ENCODE measurements around the gene SLC25A21.

Gene SLC25A21

DNA sequence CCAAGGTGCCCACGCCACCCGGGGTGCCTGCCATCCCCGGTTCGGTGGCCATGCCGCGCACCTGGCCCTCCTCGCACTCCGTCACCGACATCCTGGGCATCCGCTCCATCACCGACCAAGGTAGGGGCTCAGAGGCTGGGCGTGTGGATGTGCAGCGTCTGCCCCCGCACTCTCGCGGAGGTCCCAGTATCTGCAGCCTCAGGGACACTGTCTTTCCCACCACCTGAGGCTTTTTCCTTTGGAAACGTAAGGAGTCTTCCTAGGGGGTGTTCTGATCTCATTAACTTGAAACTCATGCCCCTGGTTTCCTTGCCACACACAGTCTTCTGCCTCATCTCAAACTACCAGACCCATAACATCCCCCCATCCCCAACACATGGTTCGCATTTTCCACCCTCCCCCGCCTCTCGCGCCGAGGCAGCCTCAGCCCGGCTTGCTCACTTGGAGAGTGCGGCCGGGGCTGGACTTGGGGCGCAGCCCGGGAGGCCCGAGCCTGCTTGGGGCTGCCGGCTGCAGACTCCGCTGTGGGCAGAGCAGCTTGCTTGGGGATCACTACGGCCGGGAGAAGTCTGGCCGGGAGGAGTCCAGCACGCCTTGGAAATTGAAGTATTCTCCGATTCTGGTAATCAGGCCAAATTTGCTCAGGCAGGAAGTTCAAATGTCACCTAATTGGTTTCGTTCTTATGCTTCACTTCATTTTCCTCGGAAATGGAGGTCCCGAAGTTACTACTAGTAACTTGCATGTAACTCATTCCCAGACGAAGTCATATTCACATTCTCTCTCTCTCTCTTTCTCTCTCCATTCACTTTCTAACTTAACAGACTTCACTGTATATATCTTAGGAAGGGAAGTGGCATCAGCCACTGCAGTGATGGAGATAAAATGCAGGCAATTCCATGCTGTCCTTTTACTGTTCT, 508.7 kb downstream of the SLC25A21 start:
- WGBS (ENCODE audit: extremely low coverage, insufficient coverage, low lambda C conversion rate) = no CpG with 5 or more reads among the region's 39 CpGs
- Histone ChIP-seq H2BK5ac (ENCODE audit: low read length) (no peak overlapping the region), H4K5ac (ENCODE audit: low read length) (no peak overlapping the region), H3K9ac (ENCODE audit: low read length) (no peak overlapping the region), H3K4me2 (ENCODE audit: low read length) (peak overlapping the region; percentile 89), H3K79me1 (ENCODE audit: low read length) (no peaks in the 10 kb centered on the region), H3K4me3 (ENCODE audit: low read length) (no peak overlapping the region), H3K23ac (ENCODE audit: low read length) (peak overlapping the region; percentile 3), H3K36me3 (ENCODE audit: control insufficient read depth, insufficient read depth, low read length) (no peaks in the 10 kb centered on the region), H2BK120ac (ENCODE audit: low read depth, low read length) (no peak overlapping the region), H3K18ac (ENCODE audit: low read length) (no peak overlapping the region), H3K4ac (ENCODE audit: low read depth, low read length) (no peak overlapping the region), H3K4me1 (ENCODE audit: control insufficient read depth, low read depth, low read length) (peaks cover 2% of the 10 kb centered on the region), H3K79me2 (ENCODE audit: control insufficient read depth, insufficient read depth, low read length) (no peaks in the 10 kb centered on the region), H3K27ac (ENCODE audit: low read depth, low read length) (no peak overlapping the region), H4K8ac (ENCODE audit: low read depth, low read length) (no peak overlapping the region), H3K27me3 (ENCODE audit: insufficient read depth, low read length, poor library complexity) (peaks cover 58% of the 10 kb centered on the region), H2AK5ac (ENCODE audit: low read length) (no peak overlapping the region), H3K56ac (ENCODE audit: low read length) (peak overlapping the region; percentile 76), H2BK15ac (replicated peaks; ENCODE audit: low read depth) (no peak overlapping the region)
- peak; percentile 28 for DNase-seq

DNA sequence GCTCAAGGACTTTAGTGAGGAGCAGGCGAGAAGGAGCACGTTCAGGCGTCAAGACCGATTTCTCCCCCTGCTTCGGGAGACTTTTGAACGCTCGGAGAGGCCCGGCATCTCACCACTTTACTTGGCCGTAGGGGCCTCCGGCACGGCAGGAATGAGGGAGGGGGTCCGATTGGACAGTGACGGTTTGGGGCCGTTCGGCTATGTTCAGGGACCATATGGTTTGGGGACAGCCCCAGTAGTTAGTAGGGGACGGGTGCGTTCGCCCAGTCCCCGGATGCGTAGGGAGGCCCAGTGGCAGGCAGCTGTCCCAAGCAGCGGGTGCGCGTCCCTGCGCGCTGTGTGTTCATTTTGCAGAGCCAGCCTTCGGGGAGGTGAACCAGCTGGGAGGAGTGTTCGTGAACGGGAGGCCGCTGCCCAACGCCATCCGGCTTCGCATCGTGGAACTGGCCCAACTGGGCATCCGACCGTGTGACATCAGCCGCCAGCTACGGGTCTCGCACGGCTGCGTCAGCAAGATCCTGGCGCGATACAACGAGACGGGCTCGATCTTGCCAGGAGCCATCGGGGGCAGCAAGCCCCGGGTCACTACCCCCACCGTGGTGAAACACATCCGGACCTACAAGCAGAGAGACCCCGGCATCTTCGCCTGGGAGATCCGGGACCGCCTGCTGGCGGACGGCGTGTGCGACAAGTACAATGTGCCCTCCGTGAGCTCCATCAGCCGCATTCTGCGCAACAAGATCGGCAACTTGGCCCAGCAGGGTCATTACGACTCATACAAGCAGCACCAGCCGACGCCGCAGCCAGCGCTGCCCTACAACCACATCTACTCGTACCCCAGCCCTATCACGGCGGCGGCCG, 509.6 kb downstream of the SLC25A21 start:
- Histone ChIP-seq H3K18ac (ENCODE audit: low read length) (no peak overlapping the region), H3K4me3 (ENCODE audit: low read length) (peak overlapping the region; percentile 22), H3K27ac (ENCODE audit: low read depth, low read length) (no peak overlapping the region), H3K56ac (ENCODE audit: low read length) (peak overlapping the region; percentile 76), H2BK120ac (ENCODE audit: low read depth, low read length) (no peak overlapping the region), H4K5ac (ENCODE audit: low read length) (no peak overlapping the region), H3K4ac (ENCODE audit: low read depth, low read length) (no peak overlapping the region), H3K23ac (ENCODE audit: low read length) (peak overlapping the region; percentile 37), H3K79me1 (ENCODE audit: low read length) (no peaks in the 10 kb centered on the region), H4K8ac (ENCODE audit: low read depth, low read length) (no peak overlapping the region), H3K4me2 (ENCODE audit: low read length) (peak overlapping the region; percentile 89), H3K79me2 (ENCODE audit: control insufficient read depth, insufficient read depth, low read length) (no peaks in the 10 kb centered on the region), H3K36me3 (ENCODE audit: control insufficient read depth, insufficient read depth, low read length) (no peaks in the 10 kb centered on the region), H2BK5ac (ENCODE audit: low read length) (no peak overlapping the region), H2AK5ac (ENCODE audit: low read length) (no peak overlapping the region), H3K4me1 (ENCODE audit: control insufficient read depth, low read depth, low read length) (peaks cover 2% of the 10 kb centered on the region), H2BK15ac (replicated peaks; ENCODE audit: low read depth) (no peak overlapping the region), H3K9ac (ENCODE audit: low read length) (peak overlapping the region; percentile 53), H3K27me3 (ENCODE audit: insufficient read depth, low read length, poor library complexity) (peaks cover 67% of the 10 kb centered on the region)
- peak; percentile 68 for DNase-seq
- no CpG with 5 or more reads among the region's 71 CpGs for WGBS (ENCODE audit: extremely low coverage, insufficient coverage, low lambda C conversion rate)

GRCh38 chr14:36662258-36662542, 510.2 kb downstream of the SLC25A21 start:
- Histone ChIP-seq H3K36me3 (ENCODE audit: control insufficient read depth, insufficient read depth, low read length) (no peaks in the 10 kb centered on the region), H2BK15ac (replicated peaks; ENCODE audit: low read depth) (no peak overlapping the region), H3K79me1 (ENCODE audit: low read length) (no peaks in the 10 kb centered on the region), H2BK120ac (ENCODE audit: low read depth, low read length) (no peak overlapping the region), H3K23ac (ENCODE audit: low read length) (no peak overlapping the region), H3K79me2 (ENCODE audit: control insufficient read depth, insufficient read depth, low read length) (no peaks in the 10 kb centered on the region), H3K4me3 (ENCODE audit: low read length) (peak overlapping the region; percentile 34), H2AK5ac (ENCODE audit: low read length) (no peak overlapping the region), H3K4me1 (ENCODE audit: control insufficient read depth, low read depth, low read length) (peaks cover 2% of the 10 kb centered on the region), H4K5ac (ENCODE audit: low read length) (no peak overlapping the region), H2BK5ac (ENCODE audit: low read length) (no peak overlapping the region), H3K18ac (ENCODE audit: low read length) (no peak overlapping the region), H4K8ac (ENCODE audit: low read depth, low read length) (no peak overlapping the region), H3K56ac (ENCODE audit: low read length) (peak overlapping the region; percentile 35), H3K4me2 (ENCODE audit: low read length) (peak overlapping the region; percentile 89), H3K9ac (ENCODE audit: low read length) (peak overlapping the region; percentile 53), H3K27ac (ENCODE audit: low read depth, low read length) (no peak overlapping the region), H3K27me3 (ENCODE audit: insufficient read depth, low read length, poor library complexity) (peaks cover 72% of the 10 kb centered on the region), H3K4ac (ENCODE audit: low read depth, low read length) (no peak overlapping the region)
- no CpG with 5 or more reads among the region's 11 CpGs for WGBS (ENCODE audit: extremely low coverage, insufficient coverage, low lambda C conversion rate)
- DNase-seq = no peak

- DNase-seq = peak; percentile 98
- Histone ChIP-seq H3K79me2 (ENCODE audit: control insufficient read depth, insufficient read depth, low read length) (no peaks in the 10 kb centered on the region), H2AK5ac (ENCODE audit: low read length) (no peak within 1 kb of the TSS), H3K4me1 (ENCODE audit: control insufficient read depth, low read depth, low read length) (peaks cover 2% of the 10 kb centered on the region), H3K4me2 (ENCODE audit: low read length) (peak within 1 kb of the TSS; percentile 89), H3K79me1 (ENCODE audit: low read length) (no peaks in the 10 kb centered on the region), H2BK120ac (ENCODE audit: low read depth, low read length) (no peak within 1 kb of the TSS), H4K8ac (ENCODE audit: low read depth, low read length) (no peak within 1 kb of the TSS), H3K56ac (ENCODE audit: low read length) (peak within 1 kb of the TSS; percentile 76), H3K4me3 (ENCODE audit: low read length) (peak within 1 kb of the TSS; percentile 36), H3K27ac (ENCODE audit: low read depth, low read length) (no peak within 1 kb of the TSS), H4K5ac (ENCODE audit: low read length) (no peak within 1 kb of the TSS), H3K36me3 (ENCODE audit: control insufficient read depth, insufficient read depth, low read length) (no peaks in the 10 kb centered on the region), H3K27me3 (ENCODE audit: insufficient read depth, low read length, poor library complexity) (peaks cover 73% of the 10 kb centered on the region), H2BK5ac (ENCODE audit: low read length) (no peak within 1 kb of the TSS), H2BK15ac (replicated peaks; ENCODE audit: low read depth) (no peak within 1 kb of the TSS), H3K9ac (ENCODE audit: low read length) (peak within 1 kb of the TSS; percentile 53), H3K4ac (ENCODE audit: low read depth, low read length) (no peak within 1 kb of the TSS), H3K23ac (ENCODE audit: low read length) (peak within 1 kb of the TSS; percentile 37), H3K18ac (ENCODE audit: low read length) (no peak within 1 kb of the TSS)
- WGBS (ENCODE audit: extremely low coverage, insufficient coverage, low lambda C conversion rate) = no CpG with 5 or more reads among the region's 44 CpGs
Measured at GRCh38 chr14:36661506-36662257, 510.7 kb downstream of the SLC25A21 start, which contains the start of gene PAX9. PAX9 (plus strand) TSS chr14:36661860; CDS start chr14:36662090, 230 bp downstream.

- no CpG with 5 or more reads among the region's 35 CpGs for WGBS (ENCODE audit: extremely low coverage, insufficient coverage, low lambda C conversion rate)
- Histone ChIP-seq H3K79me1 (ENCODE audit: low read length) (no peaks in the 10 kb centered on the region), H3K36me3 (ENCODE audit: control insufficient read depth, insufficient read depth, low read length) (no peaks in the 10 kb centered on the region), H2AK5ac (ENCODE audit: low read length) (no peak overlapping the region), H3K18ac (ENCODE audit: low read length) (no peak overlapping the region), H3K27me3 (ENCODE audit: insufficient read depth, low read length, poor library complexity) (peaks cover 75% of the 10 kb centered on the region), H3K27ac (ENCODE audit: low read depth, low read length) (no peak overlapping the region), H3K4ac (ENCODE audit: low read depth, low read length) (no peak overlapping the region), H2BK15ac (replicated peaks; ENCODE audit: low read depth) (no peak overlapping the region), H3K79me2 (ENCODE audit: control insufficient read depth, insufficient read depth, low read length) (no peaks in the 10 kb centered on the region), H2BK5ac (ENCODE audit: low read length) (no peak overlapping the region), H3K4me2 (ENCODE audit: low read length) (peak overlapping the region; percentile 64), H3K4me3 (ENCODE audit: low read length) (no peak overlapping the region), H4K5ac (ENCODE audit: low read length) (no peak overlapping the region), H3K56ac (ENCODE audit: low read length) (no peak overlapping the region), H3K23ac (ENCODE audit: low read length) (no peak overlapping the region), H4K8ac (ENCODE audit: low read depth, low read length) (no peak overlapping the region), H3K4me1 (ENCODE audit: control insufficient read depth, low read depth, low read length) (peaks cover 2% of the 10 kb centered on the region), H3K9ac (ENCODE audit: low read length) (no peak overlapping the region), H2BK120ac (ENCODE audit: low read depth, low read length) (no peak overlapping the region)
- no peak for DNase-seq
Measured at GRCh38 chr14:36660736-36661505, 511.5 kb downstream of the SLC25A21 start.
